Lower leg skin (tissue), 4 donors: ENCODE data around the gene RPTOR. TPM values are rescaled to one million over a fixed set of nuclear protein-coding genes. Genes with fewer than 3 reads are reported as not detected.

Experiments
- DNase-seq, 2 donors: peaks; one replicate each; pipeline ENCODE4 v3.0.0-alpha.2; 2019; ENCODE audit warnings: low spot score in 2 of 2
- H3K4me3 ChIP-seq: fragments of 200-600 bp; sonication (generic); 2 replicates; pipeline ENCODE4 v1.5.1; 2017; ENCODE audit warnings: mild to moderate bottlenecking, low read depth; ENCODE audit not compliant: poor library complexity, severe bottlenecking
- POLR2A ChIP-seq, 2 donors: fragments of 450-650 bp; IDR thresholded peaks; one replicate each; pipeline ENCODE4 v1.6.1; 2016 to 2017; ENCODE audit warnings: antibody characterized with exemption in 2 of 2, mild to moderate bottlenecking in 1 of 2, moderate library complexity in 1 of 2
- WGBS, 2 donors: methylation state at CpG; one replicate each; pipeline ENCODE4 v1.1.5; 2018; 5-methylcytosine and 5-hydroxymethylcytosine counted together
- intact Hi-C: fragments of 100-400 bp; cut with DNase I; formaldehyde crosslinking; loops from one replicate; pipeline ENCODE4 v1.15.0; 2023; ENCODE audit warnings: low total_unique reads
- total RNA-seq, 4 donors: library from RNA; depleted of rRNA; stranded (reverse); fragments of >200 nt; gene quantifications; one replicate each; pipeline ENCODE4 v1.1.0, GENCODE V29; 2016
- TF ChIP-seq, protein P1 (sequence below), 3 donors: fragments of 450-650 bp; IDR thresholded peaks; one replicate each; pipeline ENCODE4 v1.5.1; 2016; ENCODE audit warnings: antibody characterized with exemption in 3 of 3, mild to moderate bottlenecking in 3 of 3, moderate library complexity in 2 of 3

RPTOR gene
- total RNA-seq, 4 donors from 2014 or later, result 30.7 to 68.2 (median 39.8) TPM

DNA sequence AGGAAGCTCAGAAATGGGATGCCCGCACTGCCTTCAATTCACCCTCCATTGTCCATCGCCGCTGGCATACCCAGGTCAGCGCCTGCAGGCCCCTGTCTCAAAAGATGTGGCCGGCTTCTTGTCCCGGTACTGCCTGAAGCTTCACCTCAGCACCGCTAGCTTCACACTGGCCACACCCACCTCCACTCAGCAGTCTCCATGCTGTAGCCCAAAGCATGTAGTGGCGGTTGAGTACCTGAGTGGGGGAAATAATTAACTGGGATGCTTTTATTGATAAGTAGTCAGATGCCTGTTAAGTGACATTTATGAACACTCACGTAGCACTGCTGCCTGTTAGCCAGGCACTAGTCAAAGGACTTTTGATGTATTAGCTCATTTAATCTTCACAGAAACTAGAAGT lies 143.2 kb downstream of the RPTOR start:
- intact Hi-C loops, result no loop called here
- DNase-seq, result no peak
- 96% methylated on average over 9 of the region's 9 CpGs for WGBS, 2 donors
- no peak overlapping the region for H3K4me3 ChIP-seq
- TF ChIP-seq POLR2A (IDR thresholded peaks at IDR 0.05), result no peak
- TF ChIP-seq, protein P1, sequence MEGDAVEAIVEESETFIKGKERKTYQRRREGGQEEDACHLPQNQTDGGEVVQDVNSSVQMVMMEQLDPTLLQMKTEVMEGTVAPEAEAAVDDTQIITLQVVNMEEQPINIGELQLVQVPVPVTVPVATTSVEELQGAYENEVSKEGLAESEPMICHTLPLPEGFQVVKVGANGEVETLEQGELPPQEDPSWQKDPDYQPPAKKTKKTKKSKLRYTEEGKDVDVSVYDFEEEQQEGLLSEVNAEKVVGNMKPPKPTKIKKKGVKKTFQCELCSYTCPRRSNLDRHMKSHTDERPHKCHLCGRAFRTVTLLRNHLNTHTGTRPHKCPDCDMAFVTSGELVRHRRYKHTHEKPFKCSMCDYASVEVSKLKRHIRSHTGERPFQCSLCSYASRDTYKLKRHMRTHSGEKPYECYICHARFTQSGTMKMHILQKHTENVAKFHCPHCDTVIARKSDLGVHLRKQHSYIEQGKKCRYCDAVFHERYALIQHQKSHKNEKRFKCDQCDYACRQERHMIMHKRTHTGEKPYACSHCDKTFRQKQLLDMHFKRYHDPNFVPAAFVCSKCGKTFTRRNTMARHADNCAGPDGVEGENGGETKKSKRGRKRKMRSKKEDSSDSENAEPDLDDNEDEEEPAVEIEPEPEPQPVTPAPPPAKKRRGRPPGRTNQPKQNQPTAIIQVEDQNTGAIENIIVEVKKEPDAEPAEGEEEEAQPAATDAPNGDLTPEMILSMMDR (IDR thresholded peaks at IDR 0.05), result no peak

- intact Hi-C loops, result no loop called here
- DNase-seq, result no peak
- no peak for TF ChIP-seq POLR2A (IDR thresholded peaks at IDR 0.05)
- TF ChIP-seq, protein P1 (IDR thresholded peaks at IDR 0.05), result no peak
- no peak overlapping the region for H3K4me3 ChIP-seq
- 91 to 92% methylated on average over 13 of the region's 13 CpGs for WGBS, 2 donors
These were observed 144.5 kb downstream of the RPTOR start for GRCh38 chr17:80689129-80689619.

DNA sequence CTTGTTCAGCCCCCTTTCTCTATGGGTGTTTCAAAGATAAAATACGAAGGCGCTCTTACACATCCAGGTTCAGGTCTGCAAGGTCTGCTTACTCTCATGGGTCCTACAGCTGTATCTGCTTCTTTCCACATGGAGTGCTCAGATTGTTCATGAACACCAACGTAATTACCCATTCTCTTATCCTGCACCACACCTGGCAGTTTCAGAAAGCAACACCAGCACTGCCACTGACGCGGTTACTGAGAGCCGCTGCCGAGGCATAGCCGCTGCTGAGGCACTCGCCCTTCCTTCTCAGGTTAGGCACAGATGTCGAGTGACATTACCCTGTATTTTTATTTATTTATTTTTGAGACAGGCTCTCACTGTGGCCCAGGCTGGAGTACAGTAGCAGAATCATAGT lies 147.1 kb downstream of the RPTOR start:
- no peak for DNase-seq
- intact Hi-C loops, result no loop called here
- TF ChIP-seq, protein P1 (IDR thresholded peaks at IDR 0.05), result no peak
- no peak for TF ChIP-seq POLR2A (IDR thresholded peaks at IDR 0.05)
- H3K4me3 ChIP-seq, result no peak overlapping the region
- 98% methylated on average over 10 of the region's 10 CpGs for WGBS, 2 donors

GRCh38 chr17:80692931-80693467 lies 148.4 kb downstream of the RPTOR start:
- DNase-seq, result no peak
- no peak overlapping the region for H3K4me3 ChIP-seq
- WGBS, 2 donors, result 81 to 88% methylated on average over 13 of the region's 13 CpGs
- intact Hi-C loops, result no loop called here
- no peak for TF ChIP-seq POLR2A (IDR thresholded peaks at IDR 0.05)
- TF ChIP-seq, protein P1 (IDR thresholded peaks at IDR 0.05), result no peak

GRCh38 chr17:80693511-80693910 lies 148.9 kb downstream of the RPTOR start:
- 85 to 87% methylated on average over 12 of the region's 12 CpGs for WGBS, 2 donors
- TF ChIP-seq, protein P1 (IDR thresholded peaks at IDR 0.05), result no peak
- no peak for TF ChIP-seq POLR2A (IDR thresholded peaks at IDR 0.05)
- intact Hi-C loops, result no loop called here
- no peak for DNase-seq
- H3K4me3 ChIP-seq, result no peak overlapping the region
